GM19438 (cell line): ENCODE measurements around the gene ASCL5.

Experiments used
- ATAC-seq: cut with Tn5 transposase; IDR thresholded peaks from one replicate; pipeline ENCODE4 v1.9.1; 2021; ENCODE audit warnings: low read depth; ENCODE audit not compliant: unreplicated experiment

Gene ASCL5

DNA sequence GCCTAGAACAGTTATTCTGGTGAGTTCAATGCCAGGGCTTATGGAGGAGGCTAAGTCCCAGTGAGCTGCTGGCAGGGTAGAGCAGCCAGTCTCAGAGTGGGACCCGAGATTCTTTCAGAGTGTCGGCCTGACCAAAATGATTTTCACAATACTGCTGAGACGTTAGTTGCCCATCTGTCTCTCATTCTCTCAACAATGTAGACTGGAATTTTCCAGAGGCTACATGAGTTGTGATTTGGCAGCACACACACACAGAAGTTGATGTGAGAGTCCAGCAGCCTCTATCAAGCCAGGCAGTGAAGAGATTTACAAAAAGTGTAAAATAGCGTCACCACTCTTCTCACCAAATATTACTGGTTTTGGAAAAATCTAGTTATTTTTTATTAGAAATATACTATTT lies 36.4 kb downstream of the ASCL5 start:
- no peak for ATAC-seq

DNA sequence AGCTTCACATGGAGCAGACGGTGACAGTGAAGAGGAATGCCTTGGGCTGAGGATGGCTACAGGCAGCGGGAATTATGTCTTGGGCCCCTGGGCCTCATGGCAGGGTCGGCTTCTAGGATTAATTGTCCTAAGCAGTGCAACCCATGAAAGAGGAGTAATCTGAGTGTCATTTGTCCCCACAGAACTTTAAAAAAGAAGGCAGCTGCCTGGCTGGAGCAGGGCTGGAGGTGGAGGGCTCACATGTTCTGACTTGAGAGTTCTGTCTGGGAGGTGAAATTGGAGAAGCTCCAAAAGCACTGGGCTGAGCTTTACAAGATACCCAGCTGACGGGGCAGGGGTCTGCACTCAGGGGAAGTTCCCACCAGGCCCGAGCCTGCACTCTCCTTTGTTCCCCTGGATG lies 37.4 kb downstream of the ASCL5 start:
- ATAC-seq, result no peak

DNA sequence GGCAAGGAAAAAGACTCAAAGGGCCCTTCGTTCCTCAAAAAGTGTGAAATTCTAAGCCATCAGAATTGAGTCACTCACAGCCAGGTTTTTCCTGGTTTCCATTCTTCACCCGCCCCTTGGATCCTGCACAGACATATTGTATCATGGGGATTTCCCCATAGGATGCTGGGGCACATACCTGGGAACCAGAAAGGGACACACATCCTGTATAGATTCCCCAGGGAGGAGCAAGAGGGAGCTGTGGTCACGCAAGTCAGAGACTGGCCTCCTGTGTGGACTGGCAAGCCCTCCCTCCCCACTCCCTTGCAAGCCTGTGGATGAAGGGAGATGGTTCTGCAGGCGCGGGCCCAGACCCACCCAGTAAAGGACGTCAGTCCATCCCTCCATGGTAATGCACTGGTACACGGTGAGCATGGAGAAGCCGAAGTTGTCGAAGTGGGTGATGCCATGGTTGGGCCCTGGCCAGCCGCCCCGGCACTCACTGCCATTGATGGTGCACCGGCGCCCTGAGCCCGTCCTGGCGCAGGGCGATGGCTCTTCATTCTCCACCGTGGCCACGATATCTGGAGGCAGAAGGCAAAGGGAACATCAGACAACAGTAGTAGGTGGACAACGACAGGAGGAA lies 38.0 kb downstream of the ASCL5 start:
- no peak for ATAC-seq

DNA sequence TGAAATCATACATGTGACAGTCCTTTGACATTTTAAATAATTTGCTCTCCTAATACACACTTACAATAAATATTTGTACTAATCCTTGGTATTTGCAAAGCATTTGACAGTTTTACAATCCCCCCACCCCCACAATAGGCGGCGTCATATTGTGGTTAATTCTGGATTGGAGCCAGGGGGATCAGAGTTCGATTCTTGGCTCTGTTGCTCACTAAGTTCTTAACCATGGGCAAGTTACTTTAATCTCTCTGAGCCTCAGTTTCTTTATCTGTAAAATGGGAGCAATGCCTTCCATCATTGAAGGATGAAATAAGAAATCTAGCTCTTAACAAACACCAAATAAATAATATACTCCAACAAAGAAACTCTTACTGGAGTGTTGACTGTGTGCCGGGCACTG lies 38.6 kb downstream of the ASCL5 start:
- ATAC-seq, result no peak

DNA sequence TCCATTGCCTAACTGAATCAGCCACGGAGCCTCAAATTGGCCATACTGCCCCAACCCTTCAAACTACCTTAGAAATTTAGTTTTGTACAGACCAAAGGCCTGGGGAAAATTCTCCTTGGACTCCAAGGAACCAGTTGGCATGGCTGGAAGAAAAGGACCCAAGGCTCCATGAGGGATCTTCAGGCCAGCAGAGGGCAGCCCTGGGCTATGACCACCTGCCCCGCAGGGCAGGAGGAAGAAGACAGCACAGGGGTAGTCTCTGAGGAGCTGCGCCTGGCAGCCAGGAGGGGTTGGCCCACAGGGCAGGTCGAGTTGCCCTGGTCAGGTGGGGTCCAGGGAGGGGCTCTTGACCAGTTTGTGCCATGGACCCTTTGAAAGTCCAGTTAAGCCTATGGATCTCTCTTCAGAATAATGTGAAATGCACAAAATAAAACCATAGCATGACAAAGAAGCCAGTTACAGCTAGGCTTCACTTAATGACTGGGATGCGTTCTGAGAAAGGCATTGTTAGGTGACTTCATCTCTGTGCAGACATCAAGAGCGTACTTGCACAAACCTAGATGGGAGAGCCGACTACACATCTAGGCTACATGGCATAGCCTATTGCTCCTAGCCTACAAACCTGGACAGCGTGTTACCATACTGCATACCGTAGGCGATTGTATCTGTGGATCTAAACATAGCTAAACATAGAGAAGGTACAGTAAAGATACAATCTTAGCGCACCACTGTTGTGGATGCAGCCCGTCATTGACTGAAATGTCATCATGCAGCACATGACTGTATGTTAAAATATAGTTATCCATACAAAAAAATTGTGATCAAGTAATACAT lies 40.9 kb downstream of the ASCL5 start:
- ATAC-seq, result no peak

DNA sequence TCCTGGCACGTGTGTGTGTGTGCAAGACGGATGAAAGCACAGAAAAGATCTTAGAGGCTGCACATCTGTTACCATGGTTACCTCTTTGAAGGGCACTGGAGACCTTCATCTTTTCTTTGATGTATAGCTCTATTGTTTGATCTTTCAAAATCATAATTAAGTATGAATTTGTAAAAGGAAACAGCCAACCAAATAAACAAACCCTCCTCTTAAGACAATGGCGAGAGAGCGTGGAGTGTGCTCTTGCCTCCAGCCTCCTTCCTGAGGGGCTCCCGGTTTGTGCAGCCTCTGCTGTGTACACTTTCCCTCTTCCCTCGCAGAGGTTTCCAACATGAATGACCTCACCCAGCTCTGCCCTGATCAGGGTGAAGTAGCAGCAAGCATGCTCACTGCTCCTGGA lies 42.7 kb downstream of the ASCL5 start:
- no peak for ATAC-seq

DNA sequence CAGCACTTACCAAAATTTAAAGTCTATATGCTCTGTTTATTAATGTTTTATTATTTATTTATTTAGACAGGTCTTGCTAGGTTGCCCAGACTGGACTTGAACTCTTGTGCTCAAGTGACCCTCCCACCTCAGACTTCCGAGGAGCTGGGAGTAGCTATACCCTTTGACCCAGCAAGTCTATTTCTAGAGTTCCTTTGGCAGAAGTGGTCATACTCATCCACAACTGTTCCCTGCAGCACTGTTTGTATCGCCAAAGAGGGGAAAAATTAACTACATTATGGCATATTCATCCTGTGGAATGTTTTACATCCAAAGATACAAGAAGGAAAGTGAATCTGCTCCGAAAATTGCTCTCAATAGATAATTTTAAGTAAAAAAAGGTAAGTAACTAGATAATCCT lies 43.2 kb downstream of the ASCL5 start:
- no peak for ATAC-seq

DNA sequence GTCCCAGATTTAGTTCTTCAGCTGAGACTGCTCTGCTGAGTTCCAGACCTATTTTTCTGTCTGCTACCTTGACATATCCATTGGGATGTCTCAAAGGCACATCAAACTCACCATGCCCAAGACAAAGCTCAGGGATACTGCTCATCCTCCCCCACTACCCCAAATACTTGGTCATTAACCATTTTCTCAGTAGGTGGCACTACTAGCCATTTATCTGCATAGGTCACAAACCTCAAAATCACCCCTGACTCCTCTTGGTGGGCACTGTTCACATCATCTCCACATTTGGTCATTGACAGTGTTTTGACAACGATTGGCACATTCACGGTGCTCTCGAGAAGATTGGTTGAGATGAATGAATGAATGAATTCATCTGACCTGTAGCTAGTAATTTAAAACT lies 46.8 kb downstream of the ASCL5 start:
- no peak for ATAC-seq

DNA sequence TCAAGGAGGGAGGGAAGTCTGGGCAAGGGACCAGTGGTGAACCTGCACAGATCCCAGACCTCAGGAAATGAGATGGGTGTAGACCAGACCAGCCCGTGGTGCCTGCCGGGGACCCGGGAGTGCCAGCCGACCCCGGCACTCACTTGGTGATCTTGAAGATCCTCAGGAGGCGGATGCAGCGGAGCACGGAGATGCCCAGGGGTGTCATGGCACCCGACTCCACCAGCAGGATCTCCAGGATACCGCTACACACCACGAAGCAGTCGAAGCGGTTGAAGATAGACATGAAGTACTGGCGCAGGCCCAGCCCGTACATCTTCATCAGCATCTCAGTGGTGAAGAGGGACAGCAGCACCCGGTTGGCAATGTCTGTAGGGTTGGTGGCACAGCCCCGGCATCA lies 49.2 kb downstream of the ASCL5 start:
- no peak for ATAC-seq

DNA sequence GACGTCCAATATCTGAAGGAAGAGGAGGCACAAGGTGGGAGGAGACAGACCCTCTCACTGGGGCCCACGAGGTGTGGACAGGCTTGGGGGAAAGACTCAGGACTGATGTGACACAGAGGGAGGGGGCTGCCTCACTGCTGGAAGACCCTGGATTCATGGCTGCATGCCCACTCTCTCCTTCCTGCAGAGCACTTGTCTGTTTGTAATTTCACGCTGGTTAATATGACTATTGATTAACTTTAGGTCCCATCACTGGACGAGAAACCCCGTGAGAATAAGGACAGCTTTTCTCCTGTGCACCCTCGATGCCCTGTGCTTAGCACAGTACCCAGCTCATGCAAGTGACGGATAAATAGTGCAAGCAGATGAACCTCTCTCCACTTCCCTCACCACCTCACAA lies 49.9 kb downstream of the ASCL5 start:
- no peak for ATAC-seq

DNA sequence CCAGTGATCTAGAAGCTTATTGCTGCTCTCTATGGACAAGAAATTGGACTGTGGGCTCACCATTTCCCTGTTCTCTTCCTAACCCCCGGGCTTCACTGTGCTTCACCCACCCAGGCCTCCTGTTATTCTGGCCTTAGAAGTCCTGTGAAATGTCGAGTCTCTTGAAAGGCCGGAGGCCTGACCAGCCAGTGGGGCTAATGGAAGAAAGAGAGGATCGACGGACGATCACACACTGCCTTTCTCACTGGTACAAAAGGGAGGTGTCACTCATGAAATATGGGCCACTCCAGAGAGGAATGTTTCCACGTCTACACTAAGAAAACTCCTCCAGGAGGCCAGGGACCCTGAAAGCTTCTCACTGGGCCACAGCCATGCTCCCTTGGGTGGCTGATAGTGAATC lies 50.9 kb downstream of the ASCL5 start:
- ATAC-seq, result no peak

DNA sequence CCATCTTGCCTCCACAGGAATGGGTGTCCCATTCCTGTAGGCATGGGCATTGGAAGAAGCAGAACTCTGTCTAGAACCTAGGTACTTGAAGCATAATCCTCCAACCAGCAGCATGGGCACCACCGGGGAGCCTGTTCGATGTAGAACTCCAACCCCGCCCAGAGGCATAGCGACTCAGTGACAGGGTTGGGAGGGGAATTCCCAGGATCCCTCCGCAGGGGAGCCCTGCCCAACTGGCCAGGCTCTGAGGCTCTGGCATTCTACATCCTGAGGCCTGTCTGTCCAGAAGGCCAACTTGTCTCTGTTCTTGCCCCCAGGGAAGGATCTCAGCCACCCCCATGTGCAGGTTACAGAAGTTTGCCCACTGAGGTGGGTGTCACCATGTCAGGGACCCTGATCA lies 53.0 kb downstream of the ASCL5 start:
- no peak for ATAC-seq

DNA sequence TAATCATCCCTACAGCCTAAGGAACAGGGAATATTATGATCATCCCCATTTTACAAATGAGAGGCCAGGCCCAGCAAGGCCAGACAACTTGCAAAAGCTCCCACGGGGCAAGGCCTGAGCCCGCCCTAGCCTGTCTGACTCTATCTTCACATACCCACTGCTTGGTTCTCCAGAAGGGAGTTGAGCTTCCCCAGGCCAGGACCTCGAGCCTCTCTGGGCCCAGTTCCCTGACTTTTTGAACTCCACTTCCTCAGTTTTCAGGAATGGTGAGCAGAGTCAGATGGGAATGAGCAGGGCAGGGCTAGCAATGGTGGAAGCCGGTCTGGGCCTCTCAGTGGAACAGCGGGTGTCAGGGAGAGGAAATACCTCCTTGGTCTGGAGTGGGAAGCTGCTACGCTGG lies 54.1 kb downstream of the ASCL5 start:
- ATAC-seq, result no peak

DNA sequence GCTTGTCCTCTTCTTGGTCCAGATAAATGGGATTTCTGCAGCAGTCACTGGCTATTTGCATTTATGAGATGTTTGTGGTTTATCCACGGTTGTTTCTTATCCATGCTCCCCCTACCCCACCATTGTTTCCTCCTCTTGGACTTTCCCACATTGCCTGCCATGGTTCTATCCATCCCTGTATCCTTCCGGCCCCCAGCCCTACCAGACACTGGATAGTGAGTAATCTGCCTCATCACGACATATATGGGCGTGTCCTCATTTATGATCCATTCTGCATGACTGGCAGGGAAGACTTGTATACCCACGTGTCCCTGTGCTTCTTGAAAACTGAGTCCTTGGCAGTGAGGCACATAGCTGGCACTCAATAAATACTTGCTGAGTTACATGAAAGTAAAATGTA lies 54.8 kb downstream of the ASCL5 start:
- no peak for ATAC-seq

DNA sequence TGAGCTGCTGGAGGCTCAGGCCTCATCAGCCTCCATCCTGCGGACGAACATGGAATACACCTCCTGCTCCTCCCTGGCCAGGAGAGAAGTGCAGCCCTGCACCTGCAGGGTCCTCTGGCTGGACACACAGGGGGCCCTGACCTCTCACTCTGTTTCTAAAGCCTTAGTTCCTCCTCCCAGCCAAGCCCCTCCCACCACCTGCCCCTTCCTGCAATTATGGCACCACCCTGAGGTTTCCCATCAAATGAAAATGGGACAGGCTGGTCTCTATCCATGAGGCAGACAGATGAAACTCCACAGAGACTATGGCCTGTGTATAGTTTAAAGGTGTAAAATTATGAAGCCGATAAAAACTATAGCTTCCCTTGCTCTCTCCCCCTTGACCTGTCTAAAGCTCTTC lies 57.3 kb downstream of the ASCL5 start:
- no peak for ATAC-seq

DNA sequence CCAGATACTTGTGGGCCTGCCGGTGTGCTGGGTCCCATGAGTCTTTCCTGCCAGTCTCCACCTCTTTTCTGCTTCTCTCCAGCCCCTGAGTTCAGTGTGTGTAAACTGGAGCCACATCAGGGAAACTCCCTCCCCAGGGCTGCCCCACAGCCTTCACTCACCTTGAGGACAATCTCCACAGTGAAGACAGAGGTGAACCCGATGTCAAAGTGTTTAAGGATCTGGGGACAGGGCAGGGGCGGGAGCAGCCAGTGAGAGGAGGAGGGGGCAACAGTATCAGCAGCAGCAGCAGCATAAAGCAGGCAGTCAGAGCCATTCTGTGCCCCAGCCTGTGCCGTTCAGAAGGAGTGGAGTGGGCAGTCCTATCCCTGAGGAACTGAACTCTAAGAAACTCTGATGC lies 58.0 kb downstream of the ASCL5 start:
- ATAC-seq, result no peak

DNA sequence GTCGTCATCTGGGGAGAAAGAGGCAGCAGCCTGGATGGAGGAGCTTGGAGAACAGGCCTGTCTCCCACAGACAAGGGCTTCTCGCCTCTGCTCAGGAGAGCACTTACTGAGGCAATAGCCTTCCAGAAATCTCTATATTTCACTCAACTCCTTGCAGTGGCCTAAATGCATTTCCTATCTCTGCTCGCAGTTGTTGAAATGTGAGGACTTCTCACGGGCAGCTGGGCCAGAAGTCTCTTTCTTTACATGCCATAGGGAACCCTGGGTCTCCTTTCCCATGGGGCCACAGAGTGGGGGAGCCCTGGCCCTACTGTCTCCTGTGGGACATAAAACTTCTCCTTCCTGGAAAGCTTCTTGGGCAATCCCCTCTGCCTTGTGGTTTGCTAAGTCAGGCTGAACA lies 60.0 kb downstream of the ASCL5 start:
- no peak for ATAC-seq

DNA sequence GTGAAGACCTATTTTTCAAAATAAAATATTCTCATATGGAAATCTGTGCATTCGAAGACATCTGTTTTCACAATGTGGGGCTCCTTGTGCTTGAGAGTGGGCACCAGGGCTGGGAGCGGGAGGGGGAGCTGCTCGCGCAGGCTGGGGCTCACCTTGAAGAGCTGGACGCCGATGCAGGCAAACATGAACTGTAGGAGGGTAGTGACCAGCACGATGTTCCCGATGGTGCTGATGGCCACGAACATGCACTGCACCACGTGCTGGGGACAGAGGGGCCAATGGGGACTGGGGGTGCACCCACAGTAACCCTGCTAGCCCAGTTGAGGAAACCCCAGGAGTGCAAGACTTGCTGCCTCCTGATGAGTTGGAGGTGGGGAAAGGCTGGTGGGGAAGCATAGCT lies 61.3 kb downstream of the ASCL5 start:
- ATAC-seq, result no peak

DNA sequence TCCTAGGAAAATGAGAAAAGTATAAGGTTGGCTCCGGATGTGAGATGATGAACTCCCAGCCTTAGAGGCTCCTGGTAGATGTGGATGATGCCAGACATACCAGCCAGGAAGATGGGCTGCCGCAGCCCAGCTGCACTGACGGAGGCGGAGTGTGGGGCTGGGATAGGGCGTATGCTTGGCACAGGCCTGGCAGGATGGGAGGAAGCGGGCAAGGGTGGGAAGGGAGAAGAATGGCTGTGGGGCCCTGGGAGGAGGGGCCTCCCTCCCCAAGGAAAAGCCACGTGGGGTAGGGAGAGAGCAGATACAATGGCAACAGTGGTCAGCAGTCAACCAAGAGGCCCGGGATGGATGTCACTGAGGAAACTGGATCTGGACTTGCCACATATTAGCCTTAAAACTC lies 62.2 kb downstream of the ASCL5 start:
- no peak for ATAC-seq
